Chondrocyte (in vitro differentiated cells): ENCODE data around the gene LRMDA. TPM values are rescaled to one million over a fixed set of nuclear protein-coding genes. Genes with fewer than 3 reads are reported as not detected.

ENCODE experiments used
- DNase-seq: peaks from one replicate; pipeline ENCODE4 v3.0.0; 2021; ENCODE audit warnings: mixed read lengths, low spot score
- H3K27ac Mint-ChIP-seq: one replicate; pipeline ENCODE4 v1.8.0; 2021; ENCODE audit warnings: mild to moderate bottlenecking, moderate library complexity, mixed read lengths; ENCODE audit not compliant: unreplicated experiment
- H3K27me3 Mint-ChIP-seq: 2 replicates; pipeline ENCODE4 v1.8.0; 2021; ENCODE audit warnings: low read depth, mixed read lengths
- H3K36me3 Mint-ChIP-seq: 2 replicates; pipeline ENCODE4 v1.8.0; 2021; ENCODE audit warnings: low read depth, mixed read lengths
- H3K4me1 Mint-ChIP-seq: 2 replicates; pipeline ENCODE4 v1.8.0; 2021; ENCODE audit warnings: low read depth, mild to moderate bottlenecking, mixed read lengths
- H3K4me3 Mint-ChIP-seq: one replicate; pipeline ENCODE4 v1.8.0; 2021; ENCODE audit warnings: mild to moderate bottlenecking, moderate library complexity, mixed read lengths; ENCODE audit not compliant: unreplicated experiment
- H3K9me3 Mint-ChIP-seq: 2 replicates; pipeline ENCODE4 v1.8.0; 2021; ENCODE audit warnings: low read depth, mixed read lengths
- CTCF ChIP-seq: fragments of 200-600 bp; sonication (generic); IDR thresholded peaks from 2 replicates; pipeline ENCODE4 v1.5.0; 2021; ENCODE audit warnings: antibody characterized with exemption, mild to moderate bottlenecking, moderate library complexity
- total RNA-seq: library from RNA; stranded (reverse); gene quantifications from 3 replicates; pipeline ENCODE4 v1.2.1, GENCODE V29; 2021

LRMDA gene
- total RNA-seq, 1 donor from 2014 or later: 2.8 TPM

- Mint-ChIP-seq H3K36me3 (peaks cover 16% of the 10 kb centered on the region), H3K4me3 (peak overlapping the region; percentile 94), H3K27me3 (peaks cover 7% of the 10 kb centered on the region), H3K27ac (peak overlapping the region; percentile 87), H3K4me1 (peaks cover 23% of the 10 kb centered on the region), H3K9me3 (no peaks in the 10 kb centered on the region)
- no peak for TF ChIP-seq CTCF
- DNase-seq: no peak
These were observed 33.8 kb upstream of the LRMDA start for GRCh38 chr10:75397496-75398199.

- H3K4me3 Mint-ChIP-seq: peak overlapping the region; percentile 94
- peak overlapping the region; percentile 83 for H3K27ac Mint-ChIP-seq
- DNase-seq: no peak
- TF ChIP-seq CTCF: no peak
- no peaks in the 10 kb centered on the region for H3K9me3 Mint-ChIP-seq
- H3K36me3 Mint-ChIP-seq: peaks cover 16% of the 10 kb centered on the region
- peaks cover 28% of the 10 kb centered on the region for H3K4me1 Mint-ChIP-seq
- peaks cover 8% of the 10 kb centered on the region for H3K27me3 Mint-ChIP-seq
These were observed 33.2 kb upstream of the LRMDA start for GRCh38 chr10:75398200-75398691.

GRCh38 chr10:75398692-75399460 is 32.5 kb upstream of the LRMDA start:
- H3K9me3 Mint-ChIP-seq: no peaks in the 10 kb centered on the region
- peaks cover 33% of the 10 kb centered on the region for H3K4me1 Mint-ChIP-seq
- TF ChIP-seq CTCF: no peak
- peak overlapping the region; percentile 94 for H3K4me3 Mint-ChIP-seq
- peak; percentile 90 for DNase-seq
- peak overlapping the region; percentile 83 for H3K27ac Mint-ChIP-seq
- peaks cover 9% of the 10 kb centered on the region for H3K27me3 Mint-ChIP-seq
- H3K36me3 Mint-ChIP-seq: peaks cover 16% of the 10 kb centered on the region

GRCh38 chr10:75399461-75400162 is 31.8 kb upstream of the LRMDA start:
- H3K36me3 Mint-ChIP-seq: peaks cover 14% of the 10 kb centered on the region
- H3K4me3 Mint-ChIP-seq: peak overlapping the region; percentile 94
- peak; percentile 84 for TF ChIP-seq CTCF
- peaks cover 13% of the 10 kb centered on the region for H3K27me3 Mint-ChIP-seq
- peaks cover 34% of the 10 kb centered on the region for H3K4me1 Mint-ChIP-seq
- H3K27ac Mint-ChIP-seq: peak overlapping the region; percentile 83
- no peaks in the 10 kb centered on the region for H3K9me3 Mint-ChIP-seq
- DNase-seq: peak; percentile 94
